HG02943 (cell line): ENCODE measurements around the gene RETREG3.
"Not testable (repeated sequence)": the region's sequence is repeated elsewhere in the genome, so short reads cannot be mapped to it uniquely, and the experiment has no call there.

Experiments
- ATAC-seq: cut with Tn5 transposase; IDR thresholded peaks from one replicate; pipeline ENCODE4 v1.9.1; 2021; ENCODE audit warnings: mild to moderate bottlenecking, low read depth, moderate library complexity; ENCODE audit not compliant: unreplicated experiment

RETREG3 gene

DNA sequence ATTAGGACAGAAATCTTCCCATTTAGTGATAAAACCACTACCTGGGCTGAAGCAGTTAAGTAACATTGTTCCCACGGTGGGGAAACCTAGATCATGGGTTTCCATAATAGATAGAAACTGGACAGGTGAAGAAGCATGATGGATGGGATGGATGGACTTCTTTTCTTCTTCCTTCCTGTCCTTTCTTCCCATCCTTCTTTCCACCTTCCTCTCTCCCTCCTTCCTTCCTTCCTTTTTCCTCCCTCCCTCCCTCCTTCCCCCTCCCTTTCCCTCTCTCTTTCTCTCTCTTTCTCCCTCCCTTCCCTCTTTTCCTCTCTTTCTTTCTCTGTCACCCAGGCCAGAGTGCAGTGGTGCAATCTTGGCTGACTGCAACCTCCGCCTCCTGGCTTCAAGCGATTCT lies 34.7 kb downstream of the RETREG3 start:
- no peak for ATAC-seq

DNA sequence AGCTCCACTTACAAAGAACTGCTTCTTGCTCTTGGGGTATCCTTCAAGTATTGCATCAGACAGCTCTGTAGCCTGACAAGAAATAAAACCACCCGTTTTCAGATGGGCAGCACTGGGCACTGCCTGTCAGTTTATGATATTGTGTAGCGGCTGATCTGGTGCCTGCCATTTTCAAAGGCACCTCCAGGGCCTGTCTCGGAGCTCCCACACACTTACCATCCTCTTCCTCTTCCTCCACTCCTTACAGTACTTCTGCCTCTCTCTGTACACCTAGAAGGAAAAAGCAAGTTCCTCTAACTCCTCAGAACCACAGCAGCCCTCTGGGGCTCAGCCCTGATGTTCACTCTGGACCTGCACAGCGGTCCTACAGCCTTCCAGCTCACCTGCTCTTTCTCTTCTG lies 36.1 kb downstream of the RETREG3 start:
- ATAC-seq, result no peak

DNA sequence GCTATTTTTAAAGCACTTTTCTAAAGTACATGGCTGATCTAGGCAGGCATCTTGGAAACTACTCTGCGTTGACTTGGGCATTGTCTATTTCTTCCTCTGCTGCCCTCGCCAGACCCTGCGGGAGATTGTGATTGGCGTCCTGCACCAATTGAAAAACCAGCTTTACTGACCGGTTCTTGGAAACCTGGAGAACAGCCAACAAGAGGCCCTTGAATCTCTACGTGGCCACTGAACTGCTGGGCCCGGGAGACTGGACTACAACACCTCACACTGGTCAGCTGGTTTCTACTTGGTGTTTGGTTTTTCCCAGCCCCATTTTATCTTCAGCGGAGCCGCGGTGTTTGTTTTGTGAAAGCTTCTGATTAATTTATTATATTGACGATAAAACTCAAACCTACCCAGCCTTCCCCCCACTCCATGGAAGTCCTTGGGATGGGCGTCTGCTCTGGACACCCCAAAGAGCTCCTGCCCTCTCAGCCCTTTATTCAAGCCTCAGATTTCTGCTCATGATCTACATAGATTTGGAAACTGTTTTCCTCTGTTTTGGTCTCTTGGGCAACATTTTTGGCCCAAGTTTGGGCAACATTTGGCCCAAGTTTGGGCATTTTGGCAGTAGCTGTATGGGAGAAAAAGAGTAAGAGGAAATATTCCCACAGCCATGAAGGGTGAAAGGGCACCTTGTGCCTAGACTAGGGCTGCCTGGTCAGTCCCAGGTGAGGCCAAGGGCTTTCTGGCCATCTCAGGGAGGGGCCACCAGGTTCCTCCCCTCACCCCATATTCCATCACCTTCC lies 37.5 kb downstream of the RETREG3 start:
- no peak for ATAC-seq

DNA sequence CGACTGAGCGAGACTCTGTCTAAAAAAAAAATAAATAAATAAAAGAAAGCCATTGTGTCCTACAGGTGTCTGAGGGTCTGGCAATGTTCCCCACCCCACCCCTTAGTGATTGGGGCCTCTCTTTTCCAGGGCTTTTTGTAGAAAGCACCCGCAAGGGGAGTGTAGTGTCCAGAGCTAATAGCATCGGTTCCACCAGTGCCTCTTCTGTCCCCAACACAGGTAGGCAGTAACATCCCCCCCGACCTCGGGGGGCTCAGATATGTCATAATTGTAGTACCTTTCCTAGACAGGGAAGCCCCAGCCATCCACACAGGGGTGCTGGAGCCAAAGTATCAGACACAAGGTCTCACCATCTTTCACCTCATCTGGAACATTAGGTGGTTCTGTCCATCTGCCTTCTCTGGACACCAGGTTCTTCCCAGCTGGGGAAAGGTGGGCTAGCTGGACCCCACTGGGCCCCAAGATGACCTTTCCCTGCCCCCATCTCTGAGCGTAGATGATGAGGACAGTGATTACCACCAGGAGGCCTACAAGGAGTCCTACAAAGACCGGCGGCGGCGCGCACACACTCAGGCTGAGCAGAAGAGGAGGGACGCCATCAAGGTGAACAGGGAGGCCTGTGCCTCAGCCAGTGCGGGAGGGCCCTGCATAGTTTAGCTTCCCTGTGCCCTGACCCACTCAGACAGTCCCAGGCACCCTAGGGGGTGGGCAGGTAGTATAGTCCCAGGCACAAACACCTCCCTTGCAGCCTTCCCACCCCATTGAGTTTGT lies 40.6 kb downstream of the RETREG3 start:
- no peak for ATAC-seq

DNA sequence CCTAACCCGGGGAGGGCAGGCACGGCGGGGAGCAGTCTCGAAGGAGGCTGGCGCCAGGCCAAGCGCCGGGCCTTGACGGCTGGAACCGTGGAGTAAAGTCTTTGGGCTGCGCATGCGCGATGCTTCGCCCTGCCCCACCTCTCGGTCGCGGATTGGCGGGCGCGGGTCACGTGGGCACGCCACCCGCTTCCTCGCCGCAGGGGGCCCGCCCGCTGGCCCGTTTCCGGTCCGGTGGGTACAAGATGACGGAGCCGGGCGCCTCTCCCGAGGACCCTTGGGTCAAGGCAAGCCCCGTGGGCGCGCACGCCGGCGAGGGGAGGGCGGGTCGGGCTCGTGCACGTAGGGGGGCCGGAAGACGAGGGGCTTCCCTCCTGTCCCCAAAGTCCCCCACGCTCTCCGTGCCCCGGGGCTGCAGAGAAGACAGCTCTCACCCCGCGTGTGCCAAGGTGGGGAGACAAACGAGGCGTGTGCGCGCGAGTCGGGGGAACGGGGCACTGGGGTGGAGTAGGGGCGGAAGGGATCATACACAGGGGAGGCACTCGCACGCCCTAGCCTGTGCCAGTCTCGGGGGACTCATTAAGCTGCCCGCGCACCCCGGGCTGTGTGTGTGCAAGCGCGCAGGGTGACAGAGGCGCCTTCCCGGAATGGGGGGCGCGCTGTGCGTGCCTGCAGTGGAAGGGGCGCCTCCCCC lies 42.1 kb downstream of the RETREG3 start, which contains the start of gene MLX:
Gene MLX, plus strand, starts transcription at position 218 of the 691 bp plus-strand sequence. Its CDS starts 25 bp downstream, at position 243.
- ATAC-seq, result peak; percentile 47

DNA sequence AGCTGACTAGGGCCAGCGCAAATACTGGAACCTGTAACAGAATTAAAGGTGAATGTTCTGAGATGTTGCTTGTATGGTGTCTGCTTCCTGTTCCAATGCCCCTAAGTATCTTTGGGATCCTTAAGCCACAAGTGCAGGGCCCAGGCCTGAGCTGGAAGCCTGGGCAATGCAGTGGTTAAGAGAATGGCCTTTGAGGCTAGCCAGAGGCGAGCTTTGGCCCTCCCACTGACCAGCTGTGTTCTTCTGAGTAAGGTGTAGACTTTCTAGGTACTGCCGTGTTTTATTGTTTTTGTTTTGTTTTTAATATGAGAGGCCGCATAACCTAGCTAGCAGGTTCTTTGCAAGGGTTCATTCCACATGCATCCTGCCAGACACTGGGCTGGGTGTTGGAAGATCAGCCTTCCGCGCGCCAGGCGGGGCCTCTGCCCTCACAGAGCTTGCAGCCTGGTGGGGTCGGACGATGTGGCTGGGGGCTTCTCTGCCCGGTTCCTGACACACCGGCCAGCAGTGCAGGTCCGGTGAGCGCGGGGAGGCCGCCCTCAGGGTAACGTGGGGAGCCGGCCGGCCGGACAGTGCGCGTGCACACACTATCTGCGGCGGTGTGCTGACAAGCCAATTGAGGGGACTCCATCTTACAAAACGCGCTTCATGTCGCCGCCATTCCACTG lies 42.8 kb downstream of the RETREG3 start:
- no peak for ATAC-seq

DNA sequence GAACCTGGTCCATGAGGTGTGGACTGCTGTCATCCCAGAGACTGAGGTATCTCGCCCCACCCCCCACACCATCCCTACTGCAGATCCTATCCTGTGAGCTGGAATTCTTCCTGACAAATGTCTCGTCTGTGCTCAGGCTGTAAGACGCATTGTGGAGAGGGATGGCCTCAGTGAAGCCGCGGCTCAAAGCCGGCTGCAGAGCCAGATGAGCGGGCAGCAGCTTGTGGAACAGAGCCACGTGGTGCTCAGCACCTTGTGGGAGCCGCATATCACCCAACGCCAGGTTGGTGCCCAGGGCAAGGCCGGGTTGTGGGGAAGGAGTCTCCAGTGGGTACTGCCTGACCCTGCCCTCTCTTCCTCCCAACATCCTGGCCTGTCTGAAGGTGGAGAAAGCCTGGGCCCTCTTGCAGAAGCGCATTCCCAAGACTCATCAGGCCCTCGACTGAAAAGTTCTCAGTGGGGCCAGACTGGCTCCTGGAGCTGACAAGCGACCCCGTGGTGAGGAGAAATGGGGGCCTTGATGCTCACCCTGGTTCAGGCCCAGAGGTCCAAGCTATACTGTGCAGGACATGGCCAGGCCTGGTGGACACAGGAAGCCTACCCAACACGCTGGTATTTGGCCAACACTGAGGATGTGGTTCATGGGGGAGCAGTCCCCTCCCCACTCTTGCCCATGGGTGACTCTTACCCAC lies 43.5 kb downstream of the RETREG3 start:
- no peak for ATAC-seq

DNA sequence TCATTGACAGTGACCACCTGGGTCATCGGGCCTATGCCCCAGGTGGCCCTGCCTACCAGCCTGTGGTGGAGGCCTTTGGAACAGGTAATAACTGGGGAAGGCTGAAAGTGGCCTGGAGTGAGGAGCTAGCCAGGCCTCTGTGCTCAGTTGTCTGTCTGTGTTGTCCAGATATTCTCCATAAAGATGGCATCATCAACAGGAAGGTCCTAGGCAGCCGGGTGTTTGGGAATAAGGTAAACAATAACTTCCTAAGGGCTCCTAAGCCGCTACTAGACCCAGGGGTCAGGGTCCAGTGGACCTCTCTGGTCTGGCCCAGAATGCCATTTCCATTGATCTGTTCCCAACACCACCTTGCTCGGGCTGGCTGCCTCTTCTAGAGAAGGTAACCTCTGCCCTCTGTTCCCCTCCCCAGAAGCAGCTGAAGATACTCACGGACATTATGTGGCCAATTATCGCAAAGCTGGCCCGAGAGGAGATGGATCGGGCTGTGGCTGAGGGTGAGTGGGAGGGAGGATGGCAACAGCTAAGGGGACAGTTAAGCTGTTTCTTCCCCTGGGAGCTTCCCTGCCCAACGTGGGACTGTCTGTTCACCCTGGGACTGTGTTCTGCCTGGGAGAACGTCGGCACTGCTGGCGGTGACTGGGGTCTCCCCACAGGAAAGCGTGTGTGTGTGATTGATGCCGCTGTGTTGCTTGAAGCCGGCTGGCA lies 44.2 kb downstream of the RETREG3 start:
- ATAC-seq, result no peak

DNA sequence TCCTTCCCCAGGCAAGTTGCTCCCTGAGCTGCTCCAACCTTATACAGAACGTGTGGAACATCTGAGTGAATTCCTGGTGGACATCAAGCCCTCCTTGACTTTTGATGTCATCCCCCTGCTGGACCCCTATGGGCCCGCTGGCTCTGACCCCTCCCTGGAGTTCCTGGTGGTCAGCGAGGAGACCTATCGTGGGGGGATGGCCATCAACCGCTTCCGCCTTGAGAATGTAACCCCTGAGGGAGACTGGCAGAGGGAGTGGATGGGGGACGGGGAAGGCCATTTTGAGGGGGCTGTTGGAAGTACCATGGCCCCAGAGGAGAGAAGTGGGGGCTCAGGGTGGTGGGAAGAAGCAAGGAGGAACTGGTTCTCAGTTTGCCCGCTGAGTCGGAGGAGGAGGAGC lies 45.2 kb downstream of the RETREG3 start:
- no peak for ATAC-seq

DNA sequence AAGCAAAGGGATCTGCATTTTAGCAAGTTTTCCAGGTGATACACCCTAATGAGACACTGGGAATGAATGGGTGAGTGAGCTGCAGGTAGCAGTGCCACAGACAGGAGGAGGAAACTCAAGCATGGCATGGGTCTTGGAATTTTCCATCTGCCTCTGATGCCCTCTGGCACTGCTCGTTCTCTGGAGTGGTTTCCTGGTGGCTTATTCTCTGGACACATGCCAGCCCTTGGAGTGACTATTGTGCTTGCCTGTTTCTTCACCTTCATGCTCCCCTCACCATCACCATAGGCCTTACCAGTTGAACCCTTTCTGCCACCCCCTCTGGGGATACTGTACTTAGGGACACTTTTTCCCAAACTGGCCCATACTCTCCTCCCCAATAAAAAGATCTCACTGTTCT lies 45.6 kb downstream of the RETREG3 start:
- no peak for ATAC-seq

DNA sequence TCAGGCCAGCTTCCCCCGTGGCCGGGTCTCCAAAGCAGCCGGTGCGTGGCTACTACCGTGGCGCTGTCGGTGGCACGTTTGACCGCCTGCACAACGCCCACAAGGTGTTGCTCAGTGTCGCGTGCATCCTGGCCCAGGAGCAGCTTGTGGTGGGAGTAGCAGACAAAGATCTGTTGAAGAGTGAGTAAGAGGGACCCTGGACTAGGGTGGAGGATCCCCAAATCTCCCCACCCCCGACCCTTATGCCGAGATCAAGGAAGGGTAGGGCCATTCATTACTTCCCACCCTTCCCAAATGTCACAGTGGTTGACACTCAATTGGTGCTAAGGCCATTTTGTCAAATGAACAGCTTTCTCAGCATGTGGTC lies 46.0 kb downstream of the RETREG3 start:
- ATAC-seq, result no peak

DNA sequence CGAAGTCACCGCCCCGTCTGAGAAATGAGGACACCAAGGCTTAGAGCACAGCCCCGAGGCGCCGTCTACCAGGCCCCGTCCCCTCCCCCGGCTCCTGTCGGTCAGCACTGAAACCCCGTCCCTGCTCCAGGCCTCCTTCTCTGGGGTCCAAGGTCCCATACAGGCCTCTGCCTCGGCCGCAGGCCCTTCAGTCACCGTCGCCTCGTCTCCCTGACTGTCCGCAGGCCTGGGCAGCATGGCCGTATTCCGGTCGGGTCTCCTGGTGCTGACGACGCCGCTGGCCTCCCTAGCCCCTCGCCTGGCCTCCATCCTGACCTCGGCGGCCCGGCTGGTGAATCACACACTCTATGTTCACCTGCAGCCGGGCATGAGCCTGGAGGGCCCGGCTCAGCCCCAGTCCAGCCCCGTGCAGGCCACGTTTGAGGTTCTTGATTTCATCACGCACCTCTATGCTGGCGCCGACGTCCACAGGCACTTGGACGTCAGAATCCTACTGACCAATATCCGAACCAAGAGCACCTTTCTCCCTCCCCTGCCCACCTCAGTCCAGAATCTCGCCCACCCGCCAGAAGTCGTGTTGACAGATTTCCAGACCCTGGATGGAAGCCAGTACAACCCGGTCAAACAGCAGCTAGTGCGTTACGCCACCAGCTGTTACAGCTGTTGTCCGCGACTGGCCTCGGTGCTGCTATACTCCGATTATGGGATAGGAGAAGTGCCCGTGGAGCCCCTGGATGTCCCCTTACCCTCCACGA lies 46.6 kb downstream of the RETREG3 start:
- ATAC-seq, result no peak

DNA sequence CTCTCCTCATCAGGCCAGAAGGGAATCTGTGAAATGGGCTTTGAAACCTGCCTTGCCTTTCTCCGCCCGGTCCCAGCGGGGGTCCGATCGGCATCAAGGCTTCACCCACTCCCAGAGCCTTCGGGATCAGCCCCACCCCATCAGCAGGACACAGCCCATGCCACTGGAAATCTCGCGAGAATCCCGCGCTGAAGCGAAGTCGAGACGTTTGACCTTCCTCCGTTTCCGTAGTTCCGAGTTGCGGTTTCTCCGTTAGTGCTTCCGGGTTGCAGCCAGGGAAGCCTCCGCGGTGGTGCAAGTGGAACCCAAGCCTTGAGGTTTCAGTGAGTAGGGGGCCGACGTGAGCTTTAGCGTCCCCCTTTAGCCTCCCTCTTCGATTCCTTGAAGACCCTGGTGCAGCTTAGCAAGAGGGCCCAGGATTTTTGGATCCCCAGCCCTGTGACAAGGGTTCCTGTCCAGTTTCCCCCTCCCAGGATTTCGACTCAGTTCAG lies 47.2 kb downstream of the RETREG3 start, which contains the start of gene COASY:
Gene COASY, plus strand, starts transcription at position 252 of the 491 bp plus-strand sequence. CDS start 475 bp downstream, outside the sequence.
- peak; percentile 47 for ATAC-seq

DNA sequence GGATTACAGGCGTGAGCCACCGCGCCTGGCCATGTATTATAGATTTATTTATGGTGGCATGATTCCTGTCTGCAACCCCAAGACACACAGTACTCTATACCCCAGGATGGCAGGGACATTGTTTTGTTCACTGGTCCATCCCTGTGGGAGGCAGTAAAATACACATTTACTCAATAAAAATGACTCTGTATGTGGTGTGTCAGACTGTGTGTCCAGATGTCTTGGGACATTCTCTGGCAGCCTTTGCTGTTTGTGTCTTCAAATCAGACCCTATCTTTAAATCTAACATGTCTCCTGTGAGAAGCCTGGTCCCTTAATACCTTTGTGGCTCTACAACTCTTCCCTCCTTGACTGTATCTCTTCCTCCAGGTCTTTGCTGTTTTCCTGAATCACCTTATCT lies 48.9 kb downstream of the RETREG3 start:
- ATAC-seq, result no peak

DNA sequence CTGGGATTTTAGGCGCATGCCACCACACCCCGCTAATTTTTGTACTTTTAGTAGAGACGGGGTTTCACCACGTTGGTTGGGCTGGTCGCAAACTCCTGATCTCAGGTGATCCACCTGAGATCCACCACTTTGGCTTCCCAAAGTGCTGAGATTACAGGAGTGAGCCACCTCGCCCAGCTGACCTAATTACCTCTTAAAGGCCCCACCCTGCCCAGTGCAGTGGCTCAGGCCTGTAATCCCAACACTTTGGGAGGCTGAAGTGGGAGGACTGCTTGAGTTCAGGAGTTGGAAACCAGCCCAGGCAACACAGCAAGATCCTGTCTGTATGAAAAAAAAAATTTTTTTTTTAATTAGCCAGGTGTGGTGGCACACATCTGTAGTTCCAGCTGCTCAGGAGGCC lies 50.1 kb downstream of the RETREG3 start:
- no peak for ATAC-seq

DNA sequence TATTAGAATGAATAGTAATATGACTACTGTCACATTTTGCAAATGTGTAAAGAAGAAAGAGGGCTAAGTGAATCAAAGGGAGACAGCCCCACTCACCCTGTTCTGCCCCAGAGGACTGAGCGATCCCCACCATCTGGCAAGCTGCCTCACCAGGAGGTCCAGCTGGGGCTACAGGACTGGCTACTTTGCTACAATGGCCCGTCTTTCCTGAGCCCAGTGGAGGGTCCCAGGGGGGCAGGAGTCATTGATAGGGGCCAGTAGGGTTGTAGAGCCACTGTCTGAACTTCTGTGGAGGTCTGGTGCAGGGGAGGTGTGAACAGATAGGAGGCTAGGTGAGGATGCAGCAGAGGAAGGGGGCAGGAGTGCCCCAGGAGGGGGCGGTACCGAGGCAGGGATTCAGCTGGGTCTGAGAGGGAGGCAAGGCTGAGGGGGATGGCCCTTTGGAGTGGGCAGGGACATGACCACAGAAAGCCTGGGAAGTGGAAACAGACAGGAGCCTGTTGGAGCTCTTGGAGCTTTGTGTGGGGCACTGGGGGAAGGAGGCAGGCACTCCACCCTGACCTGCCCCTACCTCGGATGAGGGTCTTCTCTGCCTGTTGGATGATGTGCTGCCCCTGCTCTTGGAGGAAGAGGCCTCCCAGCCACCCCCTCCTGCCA lies 53.1 kb downstream of the RETREG3 start:
- not testable (repeated sequence) for ATAC-seq

DNA sequence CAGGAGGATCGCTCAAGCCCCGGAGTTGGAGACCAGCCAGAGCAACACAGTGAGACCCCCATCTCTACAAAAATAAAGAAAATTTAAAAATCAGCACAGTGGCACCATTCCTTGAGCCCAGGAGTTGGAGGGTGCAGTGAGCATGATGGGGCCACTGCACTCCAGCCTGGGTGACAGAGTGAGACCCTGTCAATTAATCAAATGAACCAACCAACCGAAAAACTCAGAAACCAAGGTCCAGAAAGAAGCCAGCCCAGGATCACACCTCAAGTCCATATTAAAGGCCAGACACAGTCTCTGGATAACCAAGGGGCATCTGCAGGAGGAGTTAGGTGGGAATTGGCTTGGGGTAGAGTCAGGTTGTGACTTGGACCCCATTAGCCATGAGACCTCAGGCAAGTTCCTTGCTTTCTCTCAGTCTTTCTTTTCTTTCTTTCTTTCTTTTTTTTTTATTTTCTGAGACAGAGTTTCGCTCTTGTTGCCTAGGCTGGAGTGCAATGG lies 54.0 kb downstream of the RETREG3 start:
- ATAC-seq, result no peak
